Left hindlimb (tissue), 1 donor: ENCODE data around the gene NCBP3.

Experiments
- DNase-seq: peaks from one replicate; pipeline ENCODE4 v3.0.0-alpha.2; 2018

NCBP3 gene

DNA sequence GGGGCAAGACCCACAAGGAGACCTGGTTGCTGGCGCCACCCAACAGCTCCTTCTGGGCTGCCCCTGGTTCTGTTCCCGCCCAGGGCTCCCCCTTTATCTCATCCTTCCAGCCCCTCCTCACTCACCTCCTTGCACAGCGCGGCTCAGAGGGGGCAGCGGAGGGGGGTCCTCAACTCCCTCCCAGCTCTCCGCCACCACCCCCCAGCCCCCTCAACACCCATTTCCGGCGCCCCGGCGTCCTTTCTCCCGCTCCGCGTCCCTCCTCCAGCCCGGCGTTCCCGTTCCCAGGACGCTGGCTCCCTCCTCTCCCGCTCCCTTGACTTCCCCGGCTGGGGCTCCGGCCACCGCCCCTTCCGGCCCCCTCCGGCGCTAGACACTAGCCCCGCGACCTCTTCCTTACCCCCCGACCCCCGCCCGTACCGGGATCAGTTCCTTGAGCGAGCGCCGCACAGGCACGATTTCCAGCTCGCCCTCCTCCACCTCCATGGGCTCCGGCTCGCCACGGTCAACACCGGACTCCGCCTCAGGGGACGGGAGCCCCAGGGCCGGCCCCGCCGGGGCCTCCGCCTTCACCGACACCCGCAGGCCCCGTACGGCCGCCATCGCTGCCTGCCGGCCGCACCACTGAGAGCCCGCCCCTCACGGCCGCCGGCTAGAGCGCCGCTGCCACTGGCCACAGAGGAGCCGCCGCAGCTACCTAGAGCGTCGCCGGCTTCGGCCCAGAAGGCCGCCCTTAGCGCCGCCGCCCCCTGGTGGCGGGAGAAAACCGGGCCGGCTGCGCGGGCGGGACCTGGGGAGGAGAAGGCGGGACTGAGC is at the start of gene NCBP3:
Gene NCBP3, minus strand, starts transcription at position 626 of the 816 bp plus-strand sequence. Its CDS starts 23 bp downstream, at position 603.
- DNase-seq, result peak; percentile 94

DNA sequence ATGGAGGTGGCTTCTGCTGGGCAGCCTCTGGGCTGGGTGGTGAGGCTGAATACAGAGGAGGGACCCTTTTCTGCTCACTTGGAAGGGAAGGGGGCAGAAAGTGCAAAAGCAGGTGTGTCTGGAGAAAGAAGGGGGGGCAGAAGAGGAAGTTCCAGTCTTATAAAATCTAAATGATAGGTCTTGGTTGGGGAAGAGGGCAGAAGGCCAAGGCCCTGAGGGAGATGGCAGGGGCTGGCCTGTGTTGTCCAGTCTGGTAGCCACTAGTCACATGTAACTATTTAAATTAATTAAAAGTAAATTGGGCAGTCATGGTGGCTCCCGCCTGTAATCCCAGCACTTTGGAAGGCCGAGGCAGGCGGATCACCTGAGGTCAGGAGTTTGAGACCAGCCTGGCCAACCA is 49.3 kb upstream of the NCBP3 start:
- DNase-seq, result no peak

- DNase-seq, result no peak
Measured at GRCh38 chr17:3894911-3895343, 48.9 kb upstream of the NCBP3 start.

- DNase-seq, result no peak
Measured at GRCh38 chr17:3894188-3894587, 48.1 kb upstream of the NCBP3 start.

- no peak for DNase-seq
Measured at GRCh38 chr17:3893720-3894116, 47.7 kb upstream of the NCBP3 start.

DNA sequence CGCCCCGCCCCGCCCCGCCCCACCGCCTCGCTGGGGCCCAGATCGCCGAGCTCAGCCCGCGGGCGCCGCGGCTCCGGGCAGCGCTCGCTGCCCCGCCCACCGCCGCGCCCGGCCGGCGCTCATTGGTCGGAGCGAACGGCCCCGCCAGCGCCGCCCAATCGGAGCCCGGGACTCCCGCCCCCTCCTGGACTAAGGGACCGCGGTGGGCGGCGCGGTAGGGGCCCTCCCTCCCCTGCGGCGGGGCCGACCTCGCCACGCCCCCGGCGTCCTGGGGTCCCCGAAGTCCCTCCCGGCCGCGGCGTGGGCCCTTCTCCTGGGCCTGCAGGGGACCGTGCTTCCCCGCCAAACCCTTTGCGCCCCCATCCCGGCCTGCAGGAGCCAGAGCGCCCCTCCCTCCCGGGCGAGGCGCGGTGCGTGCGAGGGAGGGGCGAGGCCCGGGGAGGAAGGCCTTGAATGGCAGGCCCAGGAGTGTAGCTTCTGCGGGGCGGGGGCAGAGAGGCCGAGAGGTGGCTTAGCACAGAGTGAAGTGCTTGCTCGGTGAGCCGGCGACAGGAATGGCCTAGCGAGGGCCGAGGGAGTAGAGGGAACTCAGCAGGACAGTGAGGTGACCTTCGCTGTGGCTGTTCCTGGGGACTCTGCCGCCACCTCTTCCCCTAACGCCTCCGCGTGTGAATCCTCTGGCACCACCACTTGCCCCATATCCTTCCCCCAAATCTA is 47.1 kb upstream of the NCBP3 start, which contains the start of gene CAMKK1:
Gene CAMKK1, minus strand, starts transcription at position 51 of the 717 bp plus-strand sequence. CDS start 7,366 bp downstream, outside the sequence.
- DNase-seq, result peak; percentile 91

DNA sequence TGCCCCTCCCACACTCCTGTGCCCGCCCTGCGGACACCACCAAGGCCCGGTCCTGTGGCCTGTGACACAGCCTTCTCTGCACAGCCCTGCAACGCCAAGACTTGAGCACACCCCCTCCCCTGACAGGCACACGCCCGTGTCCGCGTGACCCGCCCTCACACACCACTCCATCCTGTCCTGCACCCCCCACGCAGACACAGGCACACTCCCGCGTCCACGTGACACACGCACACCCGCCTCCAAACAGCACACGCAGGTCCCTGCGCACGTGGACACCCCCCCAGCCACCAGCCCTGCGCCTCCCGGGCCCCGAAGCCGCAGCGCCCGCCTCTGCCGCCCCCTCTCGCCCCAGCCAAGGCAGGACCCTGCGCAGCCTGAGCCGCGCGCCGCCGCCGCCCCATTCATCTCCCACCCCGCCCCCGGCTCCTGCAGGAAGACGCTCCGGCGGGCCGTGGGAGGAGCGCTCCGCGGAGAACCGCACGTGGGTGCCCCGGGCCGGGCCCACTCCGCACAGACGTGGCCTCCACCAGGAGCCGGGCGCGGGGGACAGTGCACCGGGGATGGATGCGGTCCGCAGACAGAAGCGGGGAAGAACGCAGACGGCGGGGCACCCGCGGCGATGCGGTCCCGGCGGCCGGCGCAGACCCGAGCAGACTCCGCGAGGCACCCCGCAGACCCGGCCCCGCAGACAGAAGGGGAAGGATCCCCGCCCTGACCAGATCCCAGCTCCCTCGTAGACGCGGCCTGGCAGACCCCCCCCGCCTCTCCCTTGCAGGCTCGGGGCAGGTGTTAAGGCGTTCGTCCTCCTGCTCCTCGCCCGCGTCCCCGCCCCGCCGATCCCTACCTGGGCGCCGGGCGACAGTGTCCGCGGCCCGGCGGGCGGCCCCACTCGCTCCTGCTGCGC is 46.3 kb upstream of the NCBP3 start:
- DNase-seq, result peak; percentile 79

DNA sequence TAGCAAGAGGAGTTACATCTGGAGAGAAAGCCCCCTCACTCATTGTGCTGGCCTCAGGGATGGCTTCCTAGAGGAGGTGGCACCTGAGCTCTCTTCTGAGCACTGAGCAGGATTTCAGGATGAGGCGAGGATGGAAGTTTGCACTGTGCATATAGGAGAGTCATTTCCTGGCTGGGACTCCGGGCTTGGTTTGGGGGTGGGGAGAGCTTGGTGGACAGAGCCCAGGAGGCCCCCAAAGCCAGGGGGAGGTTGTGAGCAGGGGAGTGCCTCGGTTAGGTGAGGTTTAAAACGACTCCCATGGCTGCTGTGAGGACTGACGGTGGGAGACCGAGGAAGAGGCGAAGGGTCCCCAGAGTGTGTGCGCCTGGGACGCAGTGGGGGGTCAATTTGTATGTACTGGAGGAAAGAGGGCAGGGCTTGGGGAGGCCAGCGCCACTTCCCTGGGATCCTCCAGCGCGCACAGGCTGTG is 45.6 kb upstream of the NCBP3 start:
- DNase-seq, result no peak

DNA sequence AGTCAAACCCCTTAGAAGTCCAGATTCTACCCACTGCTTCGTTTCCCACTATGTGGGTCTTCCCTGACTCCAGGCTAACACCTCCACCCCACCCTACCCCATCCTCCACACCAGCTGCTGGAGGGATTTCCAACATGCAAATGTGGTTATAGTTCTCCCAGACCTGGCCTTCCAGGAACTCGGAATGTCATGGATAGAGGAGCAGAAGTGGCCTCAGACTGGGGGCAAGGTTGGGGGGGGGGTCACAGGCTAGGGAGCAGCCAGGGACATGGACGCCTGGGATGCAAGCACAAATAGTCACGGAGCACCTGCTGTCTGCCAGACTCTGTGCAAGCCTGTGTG is 44.8 kb upstream of the NCBP3 start:
- DNase-seq, result no peak

DNA sequence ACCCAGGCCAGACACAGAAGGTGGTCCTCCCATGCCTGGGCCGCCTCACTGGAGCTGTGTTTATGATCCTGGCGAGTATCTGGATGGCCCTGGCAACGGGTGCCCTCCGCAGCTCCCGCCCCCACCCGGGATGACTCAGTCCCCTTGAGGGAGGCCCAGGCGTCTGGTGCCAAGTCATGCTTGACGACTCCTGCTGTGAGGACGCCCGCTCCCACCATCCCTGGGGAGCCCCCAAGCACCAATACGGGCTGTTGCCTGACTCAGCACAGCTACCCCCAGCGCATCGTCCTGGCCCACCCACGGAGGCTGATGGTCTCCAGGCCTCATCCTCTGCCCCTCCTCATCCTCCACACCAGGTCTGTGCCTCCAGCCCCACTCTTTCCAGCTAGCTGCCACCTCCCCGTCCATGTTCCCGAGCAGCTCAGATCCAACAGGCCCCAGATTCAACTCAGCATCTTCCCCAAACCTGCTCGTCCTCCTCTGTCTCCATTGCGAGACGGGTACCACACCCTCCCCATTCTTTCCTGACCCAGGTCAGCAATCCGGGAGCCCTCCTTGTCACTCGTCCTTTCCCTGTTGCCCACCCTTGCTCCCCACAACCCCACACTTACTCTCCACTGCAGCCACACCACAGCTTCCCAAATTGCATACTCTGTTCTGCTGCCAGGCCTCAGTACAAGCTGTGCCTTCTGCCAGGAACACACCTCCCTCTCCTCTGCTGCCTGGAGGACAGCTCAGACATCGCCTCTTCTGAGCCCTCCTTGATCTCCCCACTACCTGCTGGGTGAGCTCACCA is 44.2 kb upstream of the NCBP3 start:
- peak; percentile 69 for DNase-seq

- no peak for DNase-seq
Measured at GRCh38 chr17:3889325-3890012, 43.4 kb upstream of the NCBP3 start.

GRCh38 chr17:3888343-3889171 is 42.5 kb upstream of the NCBP3 start:
- DNase-seq, result peak; percentile 91

DNA sequence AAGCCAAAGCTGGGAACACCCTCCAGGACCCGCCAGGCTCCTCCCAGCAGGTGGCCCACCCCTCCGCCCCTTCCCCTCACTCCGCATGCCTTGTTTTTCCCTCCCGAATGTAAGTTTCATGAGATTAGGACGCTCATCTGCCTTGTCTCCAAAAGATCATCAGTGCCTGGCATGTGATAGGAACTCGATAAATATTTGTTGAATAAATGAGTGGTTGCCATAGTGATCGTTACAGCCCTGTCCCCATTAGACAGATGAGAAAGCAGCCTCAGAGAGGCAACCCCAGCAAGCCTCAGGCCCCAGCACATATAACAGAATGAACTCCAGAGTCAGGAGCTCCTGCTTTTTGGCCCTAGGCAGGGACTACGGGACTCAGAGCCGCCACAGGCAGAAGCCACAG is 41.8 kb upstream of the NCBP3 start:
- no peak for DNase-seq

DNA sequence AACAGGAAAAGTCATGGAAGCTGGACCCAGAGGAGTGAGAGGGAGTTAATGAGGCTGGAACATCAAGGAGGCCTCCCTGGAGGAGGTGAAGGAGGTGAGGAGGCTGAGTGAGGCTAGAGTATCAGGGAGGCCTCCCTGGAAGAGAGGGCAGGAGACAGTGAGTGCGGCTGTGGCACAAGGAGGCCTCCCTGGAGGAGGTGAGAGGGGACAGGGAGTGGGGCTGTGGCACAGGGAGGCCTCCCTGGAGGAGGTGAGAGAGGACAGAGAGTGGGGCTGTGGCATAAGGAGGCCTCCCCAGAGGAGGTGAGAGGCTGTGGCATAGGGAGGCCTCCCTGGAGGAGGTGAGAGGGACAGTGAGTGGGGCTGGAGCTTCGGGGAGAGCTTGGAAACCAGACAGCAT is 41.3 kb upstream of the NCBP3 start:
- no peak for DNase-seq

DNA sequence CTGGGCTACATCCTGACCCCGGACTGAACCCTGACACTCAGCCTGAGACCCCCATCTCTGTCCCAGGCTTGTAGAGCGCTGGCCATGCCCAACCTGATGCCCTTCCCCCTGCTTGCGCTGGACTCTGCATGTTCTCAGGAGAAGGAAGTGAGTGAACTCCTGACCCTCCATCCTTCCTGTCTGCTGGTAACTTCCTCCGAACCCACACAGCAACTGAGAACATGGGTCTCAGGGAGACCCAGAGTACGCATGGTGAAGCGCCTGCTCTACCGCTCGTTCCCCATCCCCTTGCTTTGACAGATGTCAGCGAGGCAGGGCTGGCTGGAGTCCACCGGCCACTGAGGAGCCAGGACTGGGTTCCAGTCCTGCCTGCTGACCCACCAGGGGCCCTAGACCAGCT is 40.7 kb upstream of the NCBP3 start:
- no peak for DNase-seq

GRCh38 chr17:3885970-3886369 is 39.9 kb upstream of the NCBP3 start:
- no peak for DNase-seq

GRCh38 chr17:3885271-3885670 is 39.2 kb upstream of the NCBP3 start:
- no peak for DNase-seq

DNA sequence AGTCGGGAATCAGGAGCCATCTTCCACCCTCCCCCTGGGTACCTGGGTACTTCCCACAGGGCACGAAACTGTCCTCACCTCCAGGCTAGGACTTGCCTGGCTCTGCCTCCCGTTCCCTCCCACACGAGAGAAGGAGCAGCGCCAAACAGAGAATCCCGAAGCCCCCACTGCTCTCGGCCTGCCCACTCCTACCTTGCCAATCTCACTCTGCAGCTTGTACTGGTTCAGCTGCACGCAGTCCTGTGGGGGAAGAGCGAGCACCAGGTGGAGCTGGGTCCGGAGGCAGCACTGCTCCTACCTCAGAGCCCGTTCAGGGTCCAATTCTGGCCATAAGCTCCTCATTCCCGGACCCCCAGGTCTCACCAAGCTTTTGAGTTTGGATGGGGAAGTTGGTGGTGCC is 38.1 kb upstream of the NCBP3 start:
- DNase-seq, result no peak

- no peak for DNase-seq
Measured at GRCh38 chr17:3882276-3882675, 36.2 kb upstream of the NCBP3 start.

- no peak for DNase-seq
Measured at GRCh38 chr17:3880983-3881382, 34.9 kb upstream of the NCBP3 start.
